Mesenchymal stem cell (in vitro differentiated cells and primary cell): ENCODE data around the gene HERC3.

Experiments used
- DNase-seq: peaks from one replicate; pipeline ENCODE4 v3.0.0-alpha.2; 2013
- H2AFZ ChIP-seq: one replicate; pipeline ENCODE4 v1.6.1; 2013; ENCODE audit warnings: low read depth, mild to moderate bottlenecking, control low read depth, inconsistent platforms, low read length, moderate library complexity
- H2AK5ac ChIP-seq: 2 replicates; pipeline ENCODE4 v1.6.1; 2013; ENCODE audit warnings: low read length, moderate library complexity, mild to moderate bottlenecking, inconsistent platforms; ENCODE audit not compliant: severe bottlenecking
- H2BK120ac ChIP-seq: one replicate; pipeline ENCODE4 v1.6.1; 2013; ENCODE audit warnings: low read depth, mild to moderate bottlenecking, inconsistent platforms, low read length, moderate library complexity
- H2BK12ac ChIP-seq, 2 experiments: one replicate each; pipeline ENCODE4 v1.6.1; 2013; ENCODE audit warnings: inconsistent platforms in 2 of 2, low read length in 2 of 2, mild to moderate bottlenecking in 2 of 2, moderate library complexity in 2 of 2, control low read depth in 1 of 2
- H2BK15ac ChIP-seq: one replicate; pipeline ENCODE4 v1.6.1; 2013; ENCODE audit warnings: mild to moderate bottlenecking, low read depth, inconsistent platforms; ENCODE audit not compliant: poor library complexity, severe bottlenecking
- H2BK5ac ChIP-seq: 2 replicates; pipeline ENCODE4 v1.6.1; 2013; ENCODE audit warnings: low read depth, mild to moderate bottlenecking, low read length, control low read depth, inconsistent platforms; ENCODE audit not compliant: poor library complexity, severe bottlenecking
- H3K14ac ChIP-seq, 2 experiments: one replicate each; pipeline ENCODE4 v1.6.1; 2013; ENCODE audit warnings: inconsistent platforms in 2 of 2, low read length in 2 of 2, control low read depth in 1 of 2, mild to moderate bottlenecking in 1 of 2, moderate library complexity in 1 of 2
- H3K18ac ChIP-seq, 2 experiments: one replicate each; pipeline ENCODE4 v1.6.1; 2013; ENCODE audit warnings: inconsistent platforms in 2 of 2, low read length in 2 of 2, control low read depth in 1 of 2, low read depth in 1 of 2, mild to moderate bottlenecking in 1 of 2
- H3K23ac ChIP-seq, 2 experiments: one replicate each; pipeline ENCODE4 v1.6.1; 2013; ENCODE audit warnings: inconsistent platforms in 2 of 2, low read length in 2 of 2, mild to moderate bottlenecking in 2 of 2, moderate library complexity in 2 of 2, control low read depth in 1 of 2
- H3K27ac ChIP-seq: 2 replicates; pipeline ENCODE4 v1.5.1; 2013; ENCODE audit warnings: mild to moderate bottlenecking, moderate library complexity, low read length, control low read depth, inconsistent platforms; ENCODE audit not compliant: poor library complexity, severe bottlenecking
- H3K27me3 ChIP-seq, 2 experiments: 2 replicates each; pipeline versions ENCODE4 v1.6.1 to v1.7.0; 2013; ENCODE audit warnings: low read length in 2 of 2, mild to moderate bottlenecking in 2 of 2, moderate library complexity in 2 of 2, control low read depth in 1 of 2, inconsistent platforms in 1 of 2; ENCODE audit not compliant: control insufficient read depth in 1 of 2, insufficient read depth in 1 of 2
- H3K36me3 ChIP-seq, 2 experiments: 2 replicates each; pipeline versions ENCODE4 v1.6.1 to v1.7.0; 2013; ENCODE audit warnings: low read length in 2 of 2, control low read depth in 1 of 2, inconsistent platforms in 1 of 2, low read depth in 1 of 2, mild to moderate bottlenecking in 1 of 2; ENCODE audit not compliant: insufficient read depth in 2 of 2, control insufficient read depth in 1 of 2
- H3K4ac ChIP-seq, 2 experiments: one replicate each; pipeline ENCODE4 v1.6.1; 2013; ENCODE audit warnings: inconsistent platforms in 2 of 2, low read length in 2 of 2, mild to moderate bottlenecking in 2 of 2, moderate library complexity in 2 of 2, control low read depth in 1 of 2, low read depth in 1 of 2
- H3K4me1 ChIP-seq: 2 replicates; pipeline ENCODE4 v1.6.1; 2013; ENCODE audit warnings: low read depth, low read length, control low read depth; ENCODE audit not compliant: control insufficient read depth, insufficient read depth
- H3K4me2 ChIP-seq: 2 replicates; pipeline ENCODE4 v1.6.1; 2013; ENCODE audit warnings: low read length, mild to moderate bottlenecking, inconsistent platforms; ENCODE audit not compliant: poor library complexity, severe bottlenecking
- H3K4me3 ChIP-seq, 2 experiments: 2 replicates each; pipeline versions ENCODE4 v1.5.1 to v1.7.0; 2013; ENCODE audit warnings: low read length in 2 of 2, mild to moderate bottlenecking in 2 of 2, control low read depth in 1 of 2, low read depth in 1 of 2; ENCODE audit not compliant: insufficient read depth in 1 of 2
- H3K79me1 ChIP-seq: replicated peaks from 2 replicates; pipeline ENCODE4 v1.6.1; 2013; ENCODE audit warnings: mild to moderate bottlenecking, control low read depth, low read length, inconsistent platforms; ENCODE audit not compliant: poor library complexity, severe bottlenecking
- H3K9ac ChIP-seq: 2 replicates; pipeline ENCODE4 v1.7.0; 2013; ENCODE audit warnings: mild to moderate bottlenecking, low read length, moderate library complexity
- H3K9me3 ChIP-seq: 2 replicates; pipeline ENCODE4 v1.7.0; 2013; ENCODE audit warnings: mild to moderate bottlenecking, low read length; ENCODE audit not compliant: control insufficient read depth
- H4K8ac ChIP-seq: one replicate; pipeline ENCODE4 v1.6.1; 2013; ENCODE audit warnings: inconsistent platforms, mild to moderate bottlenecking, low read length, moderate library complexity
- H4K91ac ChIP-seq: one replicate; pipeline ENCODE4 v1.6.1; 2013; ENCODE audit warnings: mild to moderate bottlenecking, low read length, inconsistent platforms
- WGBS: methylation state at CpG from one replicate; pipeline ENCODE4 v1.1.7; 2013; ENCODE audit warnings: mixed read lengths; 5-methylcytosine and 5-hydroxymethylcytosine counted together

The HERC3 gene

GRCh38 chr4:88681209-88681608 is 88.9 kb downstream of the HERC3 start:
- Histone ChIP-seq H2BK15ac (no peak overlapping the region), H3K14ac (no peak overlapping the region), H3K18ac (no peak overlapping the region), H3K23ac (no peak overlapping the region), H3K4me1 (no peaks in the 10 kb centered on the region), H4K91ac (no peak overlapping the region), H3K27ac (no peak overlapping the region), H2BK5ac (no peak overlapping the region), H3K4me3 (no peak overlapping the region), H3K9me3 (no peaks in the 10 kb centered on the region), H3K27me3 (no peaks in the 10 kb centered on the region), H2AFZ (no peak overlapping the region), H2BK120ac (no peak overlapping the region), H3K36me3 (peaks cover 0 to 61% of the 10 kb centered on the region in 2 experiments), H2BK12ac (no peak overlapping the region), H2AK5ac (no peak overlapping the region), H3K79me1 (no peaks in the 10 kb centered on the region), H3K4ac (no peak overlapping the region), H3K4me2 (no peak overlapping the region), H3K9ac (no peak overlapping the region), H4K8ac (no peak overlapping the region)
- DNase-seq = no peak
- 91% methylated on average over 5 of the region's 5 CpGs for WGBS

GRCh38 chr4:88690355-88690754 is 98.1 kb downstream of the HERC3 start:
- H2BK120ac ChIP-seq = no peak overlapping the region
- peaks cover 0 to 31% of the 10 kb centered on the region in 2 experiments for H3K36me3 ChIP-seq
- no peak overlapping the region for H2BK15ac ChIP-seq
- no peak overlapping the region for H3K9ac ChIP-seq
- H3K4me2 ChIP-seq = no peak overlapping the region
- no peak overlapping the region for H3K14ac ChIP-seq
- no peak overlapping the region for H3K18ac ChIP-seq
- peak; percentile 50 for DNase-seq
- H3K27me3 ChIP-seq = no peaks in the 10 kb centered on the region
- peaks cover 2% of the 10 kb centered on the region for H3K4me1 ChIP-seq
- H3K4me3 ChIP-seq = no peak overlapping the region
- H4K8ac ChIP-seq = no peak overlapping the region
- H2BK12ac ChIP-seq = no peak overlapping the region
- no peak overlapping the region for H3K4ac ChIP-seq
- H3K9me3 ChIP-seq = no peaks in the 10 kb centered on the region
- no peaks in the 10 kb centered on the region for H3K79me1 ChIP-seq
- no peak overlapping the region for H2BK5ac ChIP-seq
- no peak overlapping the region for H4K91ac ChIP-seq
- no peak overlapping the region for H3K27ac ChIP-seq
- 100% methylated on average over 3 of the region's 3 CpGs for WGBS
- H2AFZ ChIP-seq = no peak overlapping the region
- no peak overlapping the region for H3K23ac ChIP-seq
- no peak overlapping the region for H2AK5ac ChIP-seq

DNA sequence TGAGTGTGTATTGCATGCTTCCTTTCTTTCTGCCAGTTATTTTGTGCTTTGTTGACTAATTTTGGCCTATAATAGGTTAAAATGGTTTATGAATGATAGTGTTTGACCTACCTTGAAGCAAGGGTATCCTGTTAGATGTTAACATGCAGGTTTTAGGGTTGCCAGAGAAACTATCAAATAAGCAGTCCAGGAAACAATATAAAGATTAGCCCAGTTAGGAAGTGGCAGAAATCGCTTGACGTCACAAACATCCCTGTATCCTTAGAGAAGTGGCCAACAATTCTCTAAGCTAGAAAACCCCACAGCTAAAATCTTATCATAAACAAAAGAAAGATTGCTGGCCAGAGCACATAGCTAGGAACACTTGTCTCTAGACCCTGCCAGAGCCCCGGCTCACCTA is 101.5 kb downstream of the HERC3 start:
- Histone ChIP-seq H3K23ac (no peak overlapping the region), H3K4me3 (no peak overlapping the region), H2BK5ac (no peak overlapping the region), H3K9ac (no peak overlapping the region), H4K8ac (no peak overlapping the region), H2BK12ac (no peak overlapping the region), H3K14ac (no peak overlapping the region), H3K18ac (no peak overlapping the region), H3K79me1 (peaks cover 4% of the 10 kb centered on the region), H3K4me1 (peaks cover 2% of the 10 kb centered on the region), H4K91ac (no peak overlapping the region), H3K4ac (no peak overlapping the region), H2AK5ac (no peak overlapping the region), H2AFZ (no peak overlapping the region), H3K27me3 (no peaks in the 10 kb centered on the region), H3K27ac (no peak overlapping the region), H3K4me2 (no peak overlapping the region), H2BK120ac (no peak overlapping the region), H3K36me3 (peaks cover 0 to 10% of the 10 kb centered on the region in 2 experiments), H3K9me3 (no peaks in the 10 kb centered on the region), H2BK15ac (no peak overlapping the region)
- DNase-seq = no peak
- 99% methylated on average over 3 of the region's 3 CpGs for WGBS

DNA sequence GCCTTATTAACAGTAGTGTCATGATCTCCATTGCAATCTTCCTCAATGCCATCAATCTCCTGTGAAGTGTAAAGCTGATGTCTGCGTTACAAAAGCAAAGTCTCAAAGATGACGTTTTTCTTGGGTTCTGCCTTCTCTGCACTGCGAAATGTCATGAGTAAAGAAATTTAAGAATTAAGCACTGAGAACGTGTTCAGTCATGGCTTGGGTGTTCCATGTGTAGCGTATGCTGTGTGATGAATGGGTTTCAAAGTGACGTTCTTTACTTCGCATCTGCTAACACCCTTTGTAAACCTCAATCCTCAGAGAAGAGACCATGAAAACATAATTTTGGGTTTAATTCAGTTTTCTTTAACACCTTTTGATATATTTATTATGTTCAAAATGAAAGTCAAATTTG is 104.3 kb downstream of the HERC3 start:
- H3K36me3 ChIP-seq = peaks cover 0 to 8% of the 10 kb centered on the region in 2 experiments
- H2BK15ac ChIP-seq = no peak overlapping the region
- H2AFZ ChIP-seq = no peak overlapping the region
- peaks cover 4% of the 10 kb centered on the region for H3K79me1 ChIP-seq
- no peak overlapping the region for H4K8ac ChIP-seq
- no peak overlapping the region for H3K23ac ChIP-seq
- no peak for DNase-seq
- no peaks in the 10 kb centered on the region for H3K9me3 ChIP-seq
- no peak overlapping the region for H3K27ac ChIP-seq
- no peak overlapping the region for H3K4me2 ChIP-seq
- no peak overlapping the region for H3K14ac ChIP-seq
- no peak overlapping the region for H2BK120ac ChIP-seq
- no peak overlapping the region for H2AK5ac ChIP-seq
- no peaks in the 10 kb centered on the region for H3K27me3 ChIP-seq
- H3K9ac ChIP-seq = peak overlapping the region; percentile 89
- H4K91ac ChIP-seq = no peak overlapping the region
- H2BK5ac ChIP-seq = no peak overlapping the region
- no peaks in the 10 kb centered on the region for H3K4me1 ChIP-seq
- H3K18ac ChIP-seq = no peak overlapping the region
- 86% methylated on average over 5 of the region's 7 CpGs for WGBS
- no peak overlapping the region for H2BK12ac ChIP-seq
- H3K4ac ChIP-seq = no peak overlapping the region
- peak overlapping the region in 1 of 2 experiments; percentile 78 for H3K4me3 ChIP-seq
